Adrenal gland (tissue), 12 donors: ENCODE results near the gene GALNT18. TPM values are rescaled to one million over a fixed set of nuclear protein-coding genes. Genes with fewer than 3 reads are reported as not detected.

ENCODE experiments used
- DNase-seq, 7 donors: peaks; one replicate each; pipeline ENCODE4 v3.0.0-alpha.2; 2019 to 2020
- H3K27ac ChIP-seq, 5 donors: fragments of 200-600 bp; sonication (generic) in 4 of 5; 1 replicate in 3 of 5; 2 replicates in 2 of 5; pipeline versions ENCODE4 v1.5.1 to v1.8.0; 2016 to 2020; ENCODE audit warnings: mild to moderate bottlenecking in 1 of 5
- H3K27me3 ChIP-seq: fragments of 200-600 bp; 2 replicates; pipeline ENCODE4 v1.8.0; 2021
- H3K36me3 ChIP-seq, 2 donors: fragments of 200-600 bp; replicated peaks in 1 of 2; 1 replicate in 1 of 2; 2 replicates in 1 of 2; pipeline versions ENCODE4 v1.5.1 to v1.8.0; 2018 to 2022
- H3K4me1 ChIP-seq, 2 donors: fragments of 200-600 bp; replicated peaks in 1 of 2; 1 replicate in 1 of 2; 2 replicates in 1 of 2; pipeline versions ENCODE4 v1.5.1 to v1.8.0; 2018 to 2021
- H3K4me3 ChIP-seq, 4 donors: fragments of 200-600 bp; sonication (generic) in 3 of 4; one replicate each; pipeline ENCODE4 v1.5.1; 2016 to 2018
- H3K9me3 ChIP-seq, 3 donors: fragments of 200-600 bp; sonication (generic) in 1 of 3; replicated peaks in 1 of 3; 1 replicate in 2 of 3; 2 replicates in 1 of 3; pipeline versions ENCODE4 v1.5.1 to v1.8.0; 2016 to 2021
- CTCF ChIP-seq, 6 experiments: fragments of 450-650 bp in 4 of 6; fragments of 200-600 bp in 2 of 6; sonication (generic) in 1 of 6; IDR thresholded peaks; 1 replicate in 5 of 6; 2 replicates in 1 of 6; pipeline versions ENCODE4 v1.5.1 to v1.8.0; 2016 to 2021; ENCODE audit warnings: antibody characterized with exemption in 6 of 6, mild to moderate bottlenecking in 2 of 6, moderate library complexity in 1 of 6
- POLR2A ChIP-seq, 2 donors: fragments of 450-650 bp; IDR thresholded peaks; one replicate each; pipeline ENCODE4 v1.6.1; 2017; ENCODE audit warnings: antibody characterized with exemption in 2 of 2, mild to moderate bottlenecking in 2 of 2, moderate library complexity in 1 of 2
- WGBS, 4 donors: extraction: QIAGEN DNeasy Blood & Tissue Kit in 2 of 4; methylation state at CpG; one replicate each; pipeline versions ENCODE4 v1.1.5 to v1.1.7; 2013 to 2017; 5-methylcytosine and 5-hydroxymethylcytosine counted together
- intact Hi-C, 2 donors: fragments of 100-400 bp; cut with DNase I; formaldehyde crosslinking; loops; one replicate each; pipeline versions ENCODE4 v1.14.1 to v1.15.0; 2022 to 2023
- polyA plus RNA-seq, 3 donors: library from polyadenylated mRNA; stranded (reverse); fragments of 200-250 nt in 2 of 3; fragments of 350-450 nt in 1 of 3; fragmentation: Illumina TruSeq in 1 of 3; extraction: RNeasy Lipid Tissue Mini Kit (QIAGEN cat#74804) in 1 of 3; gene quantifications; one replicate each; pipeline ENCODE4 v1.2.3, GENCODE V29; 2013 to 2014
- total RNA-seq, 9 donors: library from RNA; depleted of rRNA in 4 of 9; stranded (reverse); fragments of >200 nt in 4 of 9; fragments of 120-200 nt in 1 of 9; fragmentation: NEBNext Ultra II Directional in 1 of 9; extraction: Animal tissue kit (Norgen Biotek cat#: 25700) in 1 of 9; gene quantifications; one replicate each; pipeline versions ENCODE4 v1.1.0 to v1.2.4, GENCODE V29; 2013 to 2023
- donor health status: healthy with polysubstance abuse.
- donor health status: Bipolar disorder and iron deficiency.
- donor health status: DM: yes; HTN: yes; CAD: no.
- donor health status: DM: no; HTN: no; CAD: no.
- donor health status: DM: no; HTN: no; CAD: no.
- donor health status: DM: yes; HTN: yes; CAD: no.

GALNT18 gene
- total and polyA plus RNA-seq, 12 donors, result 1.4 to 15.1 (median 6.4) TPM

- no peak overlapping the region for H3K27ac ChIP-seq
- intact Hi-C loops, result no loop called here
- 91 to 99% (median 95%) methylated on average over 5 to 6 of the region's 6 CpGs for WGBS, 4 donors
Measured at GRCh38 chr11:11512090-11512489, 109.7 kb downstream of the GALNT18 start.

GRCh38 chr11:11510939-11511338 lies 110.9 kb downstream of the GALNT18 start:
- Histone ChIP-seq H3K9me3 (no peaks in the 10 kb centered on the region), H3K4me3 (no peak overlapping the region), H3K36me3 (no peaks in the 10 kb centered on the region), H3K27me3 (no peaks in the 10 kb centered on the region), H3K27ac (no peak overlapping the region), H3K4me1 (peaks cover 0 to 6% of the 10 kb centered on the region in 2 donors)
- WGBS, 4 donors, result 33 to 60% (median 51%) methylated on average over 1 to 10 of the region's 10 CpGs
- intact Hi-C loops, result no loop called here
- TF ChIP-seq POLR2A (IDR thresholded peaks at IDR 0.05) (no peak), CTCF (IDR thresholded peaks at IDR 0.05) (no peak)
- peak in 5 of 7 donors; percentile 29 to 43 (median 40) for DNase-seq

More at GRCh38 chr11:11512090-11512489, 109.7 kb downstream of the GALNT18 start:
- H3K4me1 ChIP-seq, result peaks cover 0 to 6% of the 10 kb centered on the region in 2 donors
- no peak for DNase-seq
- no peaks in the 10 kb centered on the region for H3K9me3 ChIP-seq
- TF ChIP-seq POLR2A (IDR thresholded peaks at IDR 0.05), result no peak
- no peak for TF ChIP-seq CTCF (IDR thresholded peaks at IDR 0.05)
- no peak overlapping the region for H3K4me3 ChIP-seq
- no peaks in the 10 kb centered on the region for H3K27me3 ChIP-seq
- no peaks in the 10 kb centered on the region for H3K36me3 ChIP-seq

GRCh38 chr11:11505692-11506091 lies 116.1 kb downstream of the GALNT18 start:
- Histone ChIP-seq H3K27ac (no peak overlapping the region), H3K4me1 (peaks cover 0 to under 1% of the 10 kb centered on the region in 2 donors), H3K36me3 (no peaks in the 10 kb centered on the region), H3K9me3 (no peaks in the 10 kb centered on the region), H3K4me3 (no peak overlapping the region), H3K27me3 (no peaks in the 10 kb centered on the region)
- TF ChIP-seq POLR2A (IDR thresholded peaks at IDR 0.05) (no peak), CTCF (IDR thresholded peaks at IDR 0.05) (no peak)
- 67 to 78% (median 71%) methylated on average over 3 of the region's 3 CpGs for WGBS, 4 donors
- no peak for DNase-seq
- intact Hi-C loops, result no loop called here

- intact Hi-C loops, result no loop called here
Measured at GRCh38 chr11:11505190-11505589, 116.6 kb downstream of the GALNT18 start.

More at GRCh38 chr11:11505190-11505589, 116.6 kb downstream of the GALNT18 start:
- TF ChIP-seq CTCF (IDR thresholded peaks at IDR 0.05) (no peak), POLR2A (IDR thresholded peaks at IDR 0.05) (no peak)
- H3K4me1 ChIP-seq, result no peaks in the 10 kb centered on the region
- DNase-seq, result no peak
- H3K4me3 ChIP-seq, result no peak overlapping the region
- H3K27ac ChIP-seq, result no peak overlapping the region
- H3K36me3 ChIP-seq, result no peaks in the 10 kb centered on the region
- H3K27me3 ChIP-seq, result no peaks in the 10 kb centered on the region
- no peaks in the 10 kb centered on the region for H3K9me3 ChIP-seq
